GM19193 (cell line): Measurements from ENCODE around the gene SYNE2.
A peak's percentile ranks its signal among the peaks of the same experiment; 100 is the strongest.

ENCODE experiments used
- POLR2A ChIP-seq: IDR thresholded peaks from 4 replicates; pipeline ENCODE4 v1.6.1; 2011; ENCODE audit not compliant: insufficient read depth, insufficient read length; ENCODE audit errors: extremely low read depth

Gene SYNE2

GRCh38 chr14:64195199-64195598 lies 342.4 kb downstream of the SYNE2 start:
- no peak for TF ChIP-seq POLR2A

- no peak for TF ChIP-seq POLR2A
Measured at GRCh38 chr14:64196056-64196455, 343.3 kb downstream of the SYNE2 start.

- TF ChIP-seq POLR2A: no peak
Measured at GRCh38 chr14:64196814-64197411, 344.1 kb downstream of the SYNE2 start.

GRCh38 chr14:64197996-64198395 lies 345.2 kb downstream of the SYNE2 start:
- no peak for TF ChIP-seq POLR2A

- TF ChIP-seq POLR2A: no peak
Measured at GRCh38 chr14:64198486-64198885, 345.7 kb downstream of the SYNE2 start.

GRCh38 chr14:64200170-64200569 lies 347.4 kb downstream of the SYNE2 start:
- no peak for TF ChIP-seq POLR2A

GRCh38 chr14:64201296-64201695 lies 348.5 kb downstream of the SYNE2 start:
- TF ChIP-seq POLR2A: no peak

GRCh38 chr14:64201921-64202545 lies 349.2 kb downstream of the SYNE2 start:
- no peak for TF ChIP-seq POLR2A

- no peak for TF ChIP-seq POLR2A
Measured at GRCh38 chr14:64202716-64203115, 349.9 kb downstream of the SYNE2 start.

- TF ChIP-seq POLR2A: no peak
Measured at GRCh38 chr14:64203366-64204006, 350.7 kb downstream of the SYNE2 start.

GRCh38 chr14:64208261-64208660 lies 355.5 kb downstream of the SYNE2 start:
- TF ChIP-seq POLR2A: no peak

GRCh38 chr14:64208981-64209380 lies 356.2 kb downstream of the SYNE2 start:
- no peak for TF ChIP-seq POLR2A

- TF ChIP-seq POLR2A: peak; percentile 22
Measured at GRCh38 chr14:64209444-64210131, 356.8 kb downstream of the SYNE2 start.

- TF ChIP-seq POLR2A: no peak
Measured at GRCh38 chr14:64210216-64210615, 357.4 kb downstream of the SYNE2 start.

- no peak for TF ChIP-seq POLR2A
Measured at GRCh38 chr14:64212666-64213065, 359.9 kb downstream of the SYNE2 start.
